Measurements from ENCODE around the gene IGFL1. TPM values are rescaled to one million over a fixed set of nuclear protein-coding genes. Genes with fewer than 3 reads are reported as not detected.
"Not testable (repeated sequence)": the region's sequence is repeated elsewhere in the genome, so short reads cannot be mapped to it uniquely, and the experiment has no call there.

The IGFL1 gene
- total and polyA plus RNA-seq, 2 experiments from 2014 or later, result not detected

- TF ChIP-seq CTCF (conservative IDR thresholded peaks at IDR 0.05; ENCODE audit: low read depth in 2 of 2) (no peak), REST (IDR thresholded peaks at IDR 0.05; ENCODE audit: unreplicated experiment) (no peak), ETS1 (IDR thresholded peaks at IDR 0.05) (no peak), POLR2AphosphoS5 (IDR thresholded peaks at IDR 0.05; ENCODE audit: low read depth) (no peak)
Observed at GRCh38 chr19:46182476-46182875, 47.1 kb upstream of the IGFL1 start (continued).

- not testable (repeated sequence) for H4K20me1 ChIP-seq (replicated peaks; ENCODE audit: insufficient read depth); H3K4me1 Mint-ChIP-seq; H3K79me2 ChIP-seq (replicated peaks; ENCODE audit: insufficient read depth); H3K9me3 Mint-ChIP-seq; H3K36me3 ChIP-seq (ENCODE audit: insufficient read depth); H3K27me3 Mint-ChIP-seq (ENCODE audit: insufficient read depth, low read depth, poor library complexity); H3F3A ChIP-seq (replicated peaks; ENCODE audit: low read depth); H3K4me3 ChIP-seq; H3K27ac ChIP-seq (ENCODE audit: low read depth); H3K36me3 Mint-ChIP-seq (ENCODE audit: low read depth); H3K9me2 ChIP-seq (ENCODE audit: insufficient read depth); DNase-seq (ENCODE audit: low spot score); H3K4me3 Mint-ChIP-seq; H3K4me2 ChIP-seq; ATAC-seq; H3K27me3 ChIP-seq (ENCODE audit: insufficient read depth); H2AFZ ChIP-seq; H3K27ac Mint-ChIP-seq; H3K4me1 ChIP-seq (ENCODE audit: insufficient read depth)
Observed at GRCh38 chr19:46184775-46185710, 44.5 kb upstream of the IGFL1 start.
